ENCODE measurements around the gene ELMOD1.

Gene ELMOD1

DNA sequence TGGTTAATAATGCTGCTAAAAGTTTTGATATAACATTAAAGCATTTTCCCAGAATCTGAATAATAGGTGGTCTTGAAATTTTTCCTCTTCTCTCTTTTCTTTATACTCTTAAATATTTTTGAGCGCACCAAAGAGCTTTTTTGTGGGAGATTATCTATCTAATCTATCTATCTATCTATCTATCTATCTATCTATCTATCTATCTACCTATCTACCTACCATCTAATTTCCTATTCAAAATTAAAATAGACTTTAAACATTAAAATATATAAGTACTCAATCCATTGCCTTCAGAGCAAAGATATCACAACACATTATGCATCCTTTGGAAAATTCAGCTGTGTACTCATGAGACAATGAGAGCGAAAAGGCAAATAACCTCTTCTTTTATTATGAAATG lies 55.8 kb downstream of the ELMOD1 start:
- DNase-seq (ENCODE audit: low spot score), result no peak

DNA sequence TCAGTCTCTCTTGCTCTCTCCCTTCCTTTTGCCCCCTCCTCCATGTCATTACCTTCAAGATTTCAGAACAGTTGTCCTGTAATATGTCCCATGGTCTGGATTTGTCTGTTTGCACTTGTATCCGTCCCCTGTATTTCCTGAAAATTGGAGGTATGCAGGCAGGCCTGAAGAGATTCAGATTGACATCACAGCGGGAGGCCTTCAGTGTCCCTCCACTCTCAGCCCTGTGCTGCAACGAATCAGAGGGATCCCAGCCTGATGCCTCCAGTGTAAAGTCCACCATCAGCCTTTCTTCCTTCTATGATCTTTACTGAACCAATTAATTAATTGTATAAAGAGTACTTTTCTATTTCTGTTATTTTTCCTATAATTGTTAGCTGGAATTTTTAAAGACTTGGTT lies 57.3 kb downstream of the ELMOD1 start:
- no peak for DNase-seq (ENCODE audit: low spot score)

DNA sequence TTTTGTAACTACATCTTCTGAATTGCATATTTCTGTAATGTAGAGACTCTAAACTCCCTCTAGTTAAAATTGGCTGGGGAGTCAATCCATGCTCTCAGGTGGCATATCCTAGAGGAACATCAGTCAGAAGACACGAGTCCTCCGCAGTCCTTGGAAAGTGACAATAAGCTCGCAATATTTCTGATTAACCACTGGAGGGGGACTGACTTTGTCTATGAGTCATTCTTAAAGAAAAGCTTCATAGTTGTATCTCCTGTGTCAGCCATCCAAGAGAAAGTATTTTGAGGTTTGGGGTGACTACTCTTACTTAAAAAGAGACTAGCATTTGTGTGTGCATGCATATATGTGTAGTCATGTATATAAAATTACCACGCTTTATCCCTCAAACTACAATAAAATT lies 60.7 kb downstream of the ELMOD1 start:
- DNase-seq (ENCODE audit: low spot score), result no peak

DNA sequence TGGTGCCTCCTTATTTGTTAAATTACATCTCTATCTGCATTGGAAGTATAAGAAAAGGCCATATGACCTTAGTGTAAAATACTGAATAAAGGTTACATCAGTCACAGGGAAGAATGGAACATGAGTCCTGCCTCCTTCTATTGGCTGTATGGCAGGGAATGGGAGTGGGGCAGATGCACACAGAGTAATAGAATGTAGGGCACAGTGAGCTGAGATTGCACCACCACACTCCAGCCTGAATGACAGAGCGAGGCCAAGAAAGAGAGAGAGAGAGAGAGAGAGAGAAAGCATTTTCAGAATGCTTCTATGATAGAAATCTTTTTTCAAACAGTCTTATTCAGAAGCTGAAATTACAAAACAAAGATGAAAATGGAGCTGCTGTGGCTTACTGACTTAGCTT lies 62.1 kb downstream of the ELMOD1 start:
- DNase-seq (ENCODE audit: low spot score), result no peak

DNA sequence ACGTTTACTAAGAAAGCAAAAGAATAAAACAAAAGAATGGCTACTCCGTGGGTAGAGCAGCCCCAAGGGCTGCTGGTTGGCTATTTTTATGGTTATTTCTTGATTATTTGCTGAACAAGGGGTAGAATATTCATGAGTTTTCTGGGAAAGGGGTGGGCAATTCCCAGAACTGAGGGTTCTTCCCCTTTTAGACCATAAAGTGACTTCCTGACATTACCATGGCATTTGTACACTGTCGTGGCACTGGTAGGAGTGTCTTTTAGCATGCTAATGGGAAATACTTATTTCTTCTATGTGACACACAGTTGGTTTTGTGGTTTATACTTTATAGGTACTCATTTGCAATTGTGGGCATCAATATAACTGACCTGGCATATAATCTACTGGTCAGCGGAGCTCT lies 64.7 kb downstream of the ELMOD1 start:
- no peak for DNase-seq (ENCODE audit: low spot score)

DNA sequence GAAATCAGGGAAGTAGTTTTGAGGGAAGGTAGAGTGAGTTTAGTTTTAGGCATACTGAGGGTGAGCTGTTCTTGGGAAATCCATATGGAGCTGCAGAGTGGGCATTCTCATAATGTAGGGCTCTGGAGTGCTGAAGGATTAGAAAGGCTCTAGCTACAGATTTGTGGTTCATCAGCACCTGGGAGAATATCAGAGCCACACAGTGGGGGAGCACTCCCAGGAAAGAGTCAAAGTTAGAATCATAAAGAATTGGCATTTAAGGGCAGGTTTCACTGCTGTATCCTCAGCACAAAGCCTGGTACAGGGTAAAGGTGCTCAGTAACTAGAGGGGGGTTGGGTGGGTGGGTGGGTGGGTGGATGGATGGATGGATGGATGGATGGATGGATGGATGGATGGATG lies 68.4 kb downstream of the ELMOD1 start:
- DNase-seq (ENCODE audit: low spot score), result no peak

DNA sequence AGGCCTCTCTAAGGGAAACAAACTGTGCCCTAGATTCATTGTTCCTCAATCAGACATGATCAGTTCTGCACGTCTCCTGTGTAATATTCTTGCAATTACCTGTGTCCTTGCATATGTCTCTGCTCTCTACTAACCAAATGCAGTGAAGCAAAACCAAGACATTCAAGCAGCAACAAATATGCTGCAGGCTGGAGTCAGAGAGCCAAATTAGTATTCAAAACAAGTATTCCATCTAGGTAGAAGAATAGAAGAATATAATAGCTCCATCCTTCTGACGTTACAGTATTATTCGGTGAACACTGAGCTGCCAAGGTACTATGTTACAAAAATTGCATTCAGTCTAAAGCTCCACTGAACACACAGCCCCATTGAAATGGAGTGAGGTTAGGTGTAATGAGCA lies 69.1 kb downstream of the ELMOD1 start:
- DNase-seq (ENCODE audit: low spot score), result no peak

DNA sequence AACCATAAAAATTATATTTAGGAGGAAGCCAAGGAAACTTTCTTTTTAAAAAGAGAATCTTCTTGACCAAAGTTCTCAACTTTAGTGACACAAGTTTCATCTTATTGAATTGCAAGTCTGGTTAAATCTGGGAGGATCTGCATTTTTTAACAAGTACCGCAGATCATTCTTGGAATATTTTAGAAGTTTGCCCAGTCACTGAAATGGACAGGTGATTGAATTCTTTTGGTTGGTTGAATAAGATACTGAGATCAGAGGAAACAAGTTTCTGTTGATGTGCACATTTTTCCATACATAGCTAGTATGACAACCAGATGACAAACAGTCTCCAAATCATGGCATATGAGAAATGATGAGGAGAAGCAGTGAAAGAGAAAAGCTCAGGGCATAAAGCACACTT lies 70.7 kb downstream of the ELMOD1 start:
- DNase-seq (ENCODE audit: low spot score), result no peak

DNA sequence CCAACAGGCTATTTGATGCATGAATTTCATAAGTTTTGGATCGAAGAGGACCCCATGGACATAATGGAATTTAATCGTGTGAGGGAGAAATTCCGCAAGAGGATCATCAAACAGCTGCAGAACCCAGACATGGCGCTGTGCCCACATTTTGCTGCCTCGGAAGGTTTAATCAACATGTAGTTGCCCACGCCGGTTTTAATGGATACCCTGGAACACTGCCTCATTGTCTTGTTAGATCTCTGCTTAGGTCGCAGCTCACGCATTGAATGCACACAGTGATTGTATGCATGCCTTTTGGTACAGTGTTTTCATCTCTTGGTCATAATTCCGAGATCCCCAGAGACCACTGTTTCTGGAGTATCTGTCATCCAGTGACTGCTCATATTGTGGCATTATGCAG lies 74.1 kb downstream of the ELMOD1 start:
- no peak for DNase-seq (ENCODE audit: low spot score)

DNA sequence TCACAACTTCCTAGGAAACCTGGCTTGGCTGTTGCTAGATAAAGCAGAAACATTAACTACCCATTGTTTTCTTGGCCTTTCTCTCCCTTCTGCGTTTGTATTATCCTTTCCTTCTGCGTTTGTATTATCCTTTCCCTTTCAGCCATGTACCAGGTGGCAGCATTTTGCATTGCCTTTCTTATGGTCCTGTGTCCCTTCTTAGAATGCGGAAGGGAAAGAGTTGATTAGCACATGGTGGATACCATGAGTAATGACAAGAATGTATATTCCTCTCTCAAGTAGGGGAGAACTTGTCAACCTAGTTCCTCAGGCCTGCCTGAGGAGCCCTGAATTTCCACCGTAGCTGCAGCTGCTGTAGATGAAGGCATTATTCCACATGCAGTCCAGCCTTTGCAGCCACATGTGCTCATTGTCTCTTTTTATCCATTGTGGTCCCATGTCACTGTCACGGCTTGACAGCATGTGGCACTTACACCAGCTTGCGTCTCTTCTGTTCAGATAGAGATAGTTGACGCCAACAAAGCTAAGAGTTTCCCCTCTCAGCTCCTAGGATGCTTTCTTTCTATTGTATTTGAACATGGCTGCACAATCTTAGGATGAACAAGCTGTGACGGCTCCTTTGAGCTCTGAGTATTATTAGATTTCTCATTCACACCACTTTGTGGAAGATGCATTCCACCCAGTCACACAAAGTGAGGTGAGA lies 76.1 kb downstream of the ELMOD1 start:
- DNase-seq (ENCODE audit: low spot score), result no peak

DNA sequence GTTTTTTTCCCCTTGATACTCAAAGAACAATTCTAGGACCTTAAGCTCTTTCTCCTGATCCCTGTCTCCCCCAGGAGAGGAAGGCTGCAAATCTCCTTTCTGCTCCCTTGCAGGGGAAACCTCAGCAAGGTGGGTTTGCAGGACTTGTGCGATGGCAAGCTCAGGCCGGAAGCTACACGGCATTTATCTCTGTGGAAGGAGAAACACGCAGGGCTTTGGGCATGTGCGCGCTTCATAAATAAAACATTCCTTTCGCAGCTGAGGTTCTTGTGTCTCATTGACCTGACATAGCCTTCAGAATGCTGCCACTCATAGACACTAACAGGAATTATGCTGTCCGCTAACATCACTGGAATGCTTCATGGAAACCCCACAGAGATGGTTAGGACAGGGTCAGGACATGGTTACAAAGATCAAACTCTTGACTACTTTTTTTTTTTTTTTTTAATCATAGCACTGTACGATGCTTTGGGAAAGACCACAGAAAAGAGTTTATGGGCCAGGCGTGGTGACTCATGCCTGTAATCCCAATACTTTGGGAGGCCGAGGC lies 78.3 kb downstream of the ELMOD1 start:
- no peak for DNase-seq (ENCODE audit: low spot score)

DNA sequence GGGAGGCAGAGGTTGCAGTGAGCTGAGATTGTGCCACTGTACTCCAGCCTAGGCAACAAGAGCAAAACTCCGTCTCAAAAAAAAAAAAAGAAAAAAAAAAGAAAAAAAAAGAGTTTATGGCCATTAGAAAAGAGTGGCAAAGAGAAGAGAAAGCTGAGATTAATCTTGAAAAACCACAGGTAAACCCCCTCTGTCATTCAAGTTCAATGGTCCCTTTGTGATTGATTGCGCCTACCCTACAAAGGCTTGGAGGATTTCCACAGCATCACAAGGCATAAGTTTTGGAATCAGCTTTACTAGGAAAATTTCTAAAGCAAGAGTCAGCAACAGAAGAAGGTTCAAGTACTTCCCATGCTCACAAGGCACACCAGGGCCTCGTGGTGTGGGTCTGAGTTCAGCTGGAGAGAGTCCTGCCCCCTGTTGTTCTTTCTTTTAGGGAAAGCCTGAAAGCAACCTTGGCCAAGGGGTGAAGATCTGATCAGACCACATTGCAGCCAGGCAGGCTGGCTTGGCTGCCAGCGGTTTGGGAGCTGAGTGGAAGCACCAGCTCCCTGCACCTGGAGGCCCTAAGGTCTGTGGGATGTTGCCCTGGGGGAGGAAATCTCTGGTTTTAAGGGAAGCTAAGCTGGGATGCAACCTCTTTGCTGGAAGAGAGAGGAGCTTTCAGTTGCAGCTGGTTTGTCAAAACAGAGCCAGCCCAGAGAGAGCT lies 79.1 kb downstream of the ELMOD1 start:
- DNase-seq (ENCODE audit: low spot score), result no peak

DNA sequence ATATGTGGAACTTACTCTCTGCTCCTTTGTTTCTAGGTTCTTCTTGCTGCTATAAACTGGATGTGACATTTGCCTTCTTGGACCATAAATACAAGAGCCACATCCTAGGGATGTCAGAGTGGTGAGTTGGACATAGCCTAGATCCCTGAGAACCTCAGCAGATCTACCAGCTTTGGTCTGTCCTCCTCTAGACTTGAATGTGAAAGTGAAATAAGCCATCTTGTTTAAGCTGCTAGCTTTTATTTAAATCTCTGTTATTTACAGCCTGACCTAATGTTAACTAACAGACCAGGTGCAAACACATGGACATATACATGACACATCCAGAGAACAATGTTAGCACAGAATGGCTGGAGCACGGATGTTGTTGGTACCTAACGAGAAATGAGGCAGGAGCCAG lies 85.0 kb downstream of the ELMOD1 start:
- no peak for DNase-seq (ENCODE audit: low spot score)

DNA sequence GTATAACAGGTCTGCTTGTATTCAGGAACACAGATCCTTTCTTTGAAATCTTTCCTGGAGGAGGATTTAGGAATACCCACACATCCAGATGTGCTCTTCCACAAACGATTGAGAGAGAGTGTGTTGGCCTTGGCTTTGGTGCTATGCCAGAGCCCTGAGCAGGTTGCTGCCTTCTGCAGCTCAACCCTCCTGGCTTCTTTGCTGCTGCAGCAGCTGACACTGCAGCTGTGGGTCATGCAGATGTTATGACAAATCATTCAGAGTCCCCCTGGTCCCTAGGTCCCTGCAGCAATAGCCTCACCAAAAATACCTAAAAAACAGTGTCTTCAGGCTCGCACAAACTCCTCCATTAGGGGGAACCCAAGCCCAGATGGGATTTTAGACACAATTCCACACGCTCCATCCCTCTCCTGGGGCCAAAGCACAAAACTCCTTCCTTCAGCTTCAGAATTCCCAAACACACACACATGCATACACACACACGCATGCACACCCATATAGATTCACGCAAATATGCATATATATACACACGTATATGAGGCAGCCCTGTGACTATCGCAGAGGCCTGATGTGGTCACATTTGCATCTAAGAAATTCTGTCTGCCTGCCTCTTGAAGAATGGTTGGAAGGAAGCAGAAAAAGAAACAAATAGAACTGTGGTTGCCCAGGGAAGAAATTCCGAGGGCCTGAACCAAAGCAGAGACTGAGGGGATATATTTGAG lies 85.5 kb downstream of the ELMOD1 start:
- no peak for DNase-seq (ENCODE audit: low spot score)

DNA sequence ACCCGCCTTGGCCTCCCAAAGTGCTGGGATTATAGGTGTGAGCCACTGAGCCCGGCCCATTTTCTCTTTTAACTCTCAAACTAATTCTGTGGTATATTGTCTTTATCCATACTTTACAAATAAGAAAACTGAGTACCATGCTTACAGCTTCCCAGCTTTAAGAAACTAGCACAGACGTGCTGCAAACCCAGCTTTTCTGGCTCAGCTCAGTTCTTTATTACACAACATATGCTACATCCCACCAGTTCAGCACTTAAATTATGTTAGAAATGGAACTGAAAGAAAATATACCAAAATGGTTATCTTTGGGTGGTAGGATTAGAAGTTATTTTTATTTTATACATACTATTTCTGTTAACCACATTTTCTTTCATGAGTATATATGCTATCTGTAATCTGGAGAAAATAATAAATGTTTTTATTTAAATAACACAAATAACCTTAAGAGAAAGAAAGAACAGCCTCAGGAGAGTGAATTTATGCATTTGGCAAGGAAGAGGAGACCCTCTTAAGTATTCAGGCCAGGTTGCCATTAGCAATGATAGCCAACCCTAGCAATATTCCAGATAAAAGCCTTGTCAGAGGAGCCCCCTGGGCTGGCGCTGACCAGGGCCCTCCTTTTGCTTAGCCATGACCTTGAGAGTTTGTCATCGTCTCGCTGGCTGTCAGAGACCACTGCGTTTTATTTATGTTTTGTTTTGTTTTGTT lies 87.1 kb downstream of the ELMOD1 start:
- DNase-seq (ENCODE audit: low spot score), result no peak

DNA sequence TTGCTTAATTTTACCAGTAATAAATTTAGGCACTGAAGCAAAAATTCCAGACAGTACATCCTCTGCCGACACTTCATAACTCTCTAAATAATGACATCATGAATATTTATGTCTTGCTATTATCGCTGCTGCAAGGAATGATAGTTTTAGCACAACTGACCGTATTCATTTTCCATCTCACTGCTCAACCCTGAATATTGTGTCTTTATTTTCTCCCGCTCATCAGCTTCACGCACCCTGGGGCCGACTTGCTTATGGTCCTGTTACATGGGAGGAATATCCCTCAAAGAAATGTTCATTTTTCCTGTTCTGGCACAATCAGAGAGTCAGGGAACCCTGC lies 87.7 kb downstream of the ELMOD1 start:
- DNase-seq (ENCODE audit: low spot score), result no peak

DNA sequence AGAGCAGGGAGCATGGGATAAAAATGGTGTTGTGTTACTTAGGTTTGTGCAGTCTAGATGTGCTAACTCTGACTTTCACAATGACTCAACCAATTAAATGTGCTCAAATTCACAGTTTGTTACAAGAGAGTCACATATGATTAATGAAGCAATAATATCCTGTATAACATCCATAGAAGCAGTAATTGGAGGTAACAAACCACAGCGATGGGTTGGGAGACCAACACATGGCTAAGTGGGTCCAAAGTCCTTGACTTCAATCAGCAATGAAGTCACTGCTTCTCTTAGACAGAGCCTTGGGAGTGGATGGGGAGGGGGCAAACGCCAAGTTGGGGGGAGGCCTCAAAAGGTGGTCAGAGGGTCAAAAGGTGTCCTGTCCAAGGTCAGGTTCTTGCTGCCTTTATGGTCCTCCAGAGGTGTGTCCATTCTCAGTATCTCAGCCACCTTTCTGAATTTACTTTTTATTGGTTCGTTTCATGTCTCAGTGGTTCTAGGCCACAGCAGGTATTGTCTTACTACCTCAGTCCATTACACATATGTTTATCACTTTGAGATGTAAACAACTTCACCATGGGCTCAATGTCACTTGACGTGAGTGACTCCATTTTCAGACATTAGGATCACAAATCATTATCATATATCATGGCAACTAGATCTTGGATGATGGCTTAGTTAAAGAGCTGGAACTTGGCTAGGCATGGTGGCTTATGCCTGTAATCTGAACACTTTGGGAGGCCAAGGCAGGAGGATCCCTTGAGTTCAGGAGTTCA lies 88.5 kb downstream of the ELMOD1 start:
- DNase-seq (ENCODE audit: low spot score), result no peak

DNA sequence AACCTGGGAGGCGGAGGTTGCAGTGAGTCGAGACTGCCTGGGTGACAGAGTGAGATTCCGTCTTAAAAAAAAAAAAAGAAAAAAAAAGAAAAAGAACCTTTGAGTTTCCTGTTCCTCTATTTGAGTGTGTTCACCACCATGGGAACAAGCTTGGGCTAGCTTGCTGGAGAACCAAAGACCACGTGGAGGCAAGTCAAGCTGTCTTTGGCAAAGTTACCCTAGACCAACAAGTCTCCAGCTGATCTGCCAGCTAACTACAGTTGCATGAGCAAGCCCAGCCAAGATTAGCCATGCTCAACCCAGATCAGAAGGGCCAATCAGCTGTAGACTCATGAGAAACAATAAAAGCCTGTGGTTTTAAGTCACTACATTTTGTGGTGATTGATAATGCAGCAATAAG lies 91.2 kb downstream of the ELMOD1 start:
- DNase-seq (ENCODE audit: low spot score), result no peak

DNA sequence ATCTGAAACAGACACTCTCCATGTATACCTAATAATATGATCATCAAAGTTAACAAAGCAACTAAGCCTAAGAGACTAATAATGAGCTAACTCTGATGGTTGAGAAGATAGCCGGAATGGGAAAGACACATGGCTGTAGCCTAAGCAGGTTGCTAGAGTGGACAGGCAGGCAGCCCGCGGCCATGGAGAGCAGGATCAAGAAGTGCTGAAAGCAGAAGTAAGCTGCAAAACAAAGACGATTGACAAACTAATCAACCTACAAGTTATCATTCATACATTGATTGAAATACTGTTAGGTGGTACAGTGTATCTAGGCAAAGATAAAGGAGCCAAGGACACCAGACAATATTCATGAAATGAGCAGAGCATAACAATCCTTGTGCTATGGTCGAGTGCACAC lies 91.6 kb downstream of the ELMOD1 start:
- DNase-seq (ENCODE audit: low spot score), result no peak

DNA sequence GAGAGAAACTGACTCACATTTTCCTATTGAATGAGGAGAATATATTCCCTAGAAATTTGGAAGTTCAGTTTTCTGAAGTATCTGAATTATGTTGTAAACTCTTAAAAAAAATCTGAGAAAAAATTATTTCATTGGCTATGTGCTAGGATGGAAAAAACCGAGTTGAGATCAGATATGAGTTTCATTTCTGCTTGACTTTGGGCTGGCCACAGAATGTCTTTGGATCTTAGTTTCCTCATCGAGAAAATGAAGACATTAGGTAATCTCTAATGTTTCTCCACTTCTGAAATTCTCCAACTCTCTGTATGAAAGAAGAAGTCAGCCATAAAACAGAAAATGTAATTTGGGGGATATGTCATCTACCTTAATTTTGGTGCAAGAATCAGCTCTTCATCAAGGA lies 92.1 kb downstream of the ELMOD1 start:
- no peak for DNase-seq (ENCODE audit: low spot score)

DNA sequence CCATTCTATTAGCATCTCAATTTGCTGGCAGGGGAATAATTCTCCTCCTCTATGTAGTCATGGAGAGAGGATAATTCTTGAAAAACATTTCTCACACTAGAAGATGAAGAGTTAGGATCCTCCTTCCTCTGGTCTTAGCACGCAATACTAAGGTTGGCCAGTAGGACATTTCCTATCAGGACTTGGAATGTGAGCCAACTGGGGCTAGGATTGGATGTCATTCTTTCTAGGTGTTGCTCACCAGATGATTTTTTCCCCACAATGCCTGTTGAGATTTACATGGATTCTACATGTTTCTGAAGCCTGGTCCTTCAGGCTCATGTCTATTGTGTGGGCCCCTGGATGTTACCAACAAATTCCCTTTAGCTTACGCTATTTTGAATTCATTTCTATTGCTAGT lies 92.9 kb downstream of the ELMOD1 start:
- no peak for DNase-seq (ENCODE audit: low spot score)

Data from CD4-positive, alpha-beta T cell treated with Interleukin-15 for 4 hours (primary cell).